IPS-18a (cell line): Measurements from ENCODE around the gene CLRN1.
"Not testable (repeated sequence)": the region's sequence is repeated elsewhere in the genome, so short reads cannot be mapped to it uniquely, and the experiment has no call there.

ENCODE experiments used
- H3K27ac ChIP-seq: one replicate; pipeline ENCODE4 v1.5.1; 2013; ENCODE audit warnings: low read length
- H3K27me3 ChIP-seq: one replicate; pipeline ENCODE4 v1.6.1; 2013; ENCODE audit warnings: mild to moderate bottlenecking, low read length; ENCODE audit not compliant: control insufficient read depth, insufficient read depth
- H3K36me3 ChIP-seq: one replicate; pipeline ENCODE4 v1.6.1; 2013; ENCODE audit warnings: low read depth, low read length; ENCODE audit not compliant: control insufficient read depth
- H3K4me1 ChIP-seq: one replicate; pipeline ENCODE4 v1.6.1; 2013; ENCODE audit warnings: low read depth, low read length; ENCODE audit not compliant: control insufficient read depth
- H3K4me3 ChIP-seq: one replicate; pipeline ENCODE4 v1.5.1; 2013; ENCODE audit warnings: low read length
- H3K9ac ChIP-seq: one replicate; pipeline ENCODE4 v1.6.1; 2013; ENCODE audit warnings: mild to moderate bottlenecking, low read length, moderate library complexity
- H3K9me3 ChIP-seq: one replicate; pipeline ENCODE4 v1.6.1; 2013; ENCODE audit warnings: low read depth, low read length; ENCODE audit not compliant: control insufficient read depth

CLRN1 gene

GRCh38 chr3:151003029-151003767 lies 30.7 kb upstream of the CLRN1 start:
- H3K27ac ChIP-seq: no peak overlapping the region
- H3K9ac ChIP-seq: no peak overlapping the region
- H3K27me3 ChIP-seq: no peaks in the 10 kb centered on the region
- no peak overlapping the region for H3K4me3 ChIP-seq
- peaks cover 7% of the 10 kb centered on the region for H3K4me1 ChIP-seq
- no peaks in the 10 kb centered on the region for H3K36me3 ChIP-seq
- H3K9me3 ChIP-seq: no peaks in the 10 kb centered on the region

GRCh38 chr3:151002003-151002981 lies 29.8 kb upstream of the CLRN1 start:
- H3K27ac ChIP-seq: no peak overlapping the region
- no peak overlapping the region for H3K9ac ChIP-seq
- no peaks in the 10 kb centered on the region for H3K27me3 ChIP-seq
- no peaks in the 10 kb centered on the region for H3K9me3 ChIP-seq
- peaks cover 7% of the 10 kb centered on the region for H3K4me1 ChIP-seq
- no peak overlapping the region for H3K4me3 ChIP-seq
- H3K36me3 ChIP-seq: no peaks in the 10 kb centered on the region

- Histone ChIP-seq H3K9ac (no peak overlapping the region), H3K27ac (no peak overlapping the region), H3K27me3 (no peaks in the 10 kb centered on the region), H3K4me3 (no peak overlapping the region), H3K9me3 (no peaks in the 10 kb centered on the region), H3K36me3 (no peaks in the 10 kb centered on the region), H3K4me1 (peaks cover 7% of the 10 kb centered on the region)
These were observed 26.5 kb upstream of the CLRN1 start for GRCh38 chr3:150998996-150999395.

- Histone ChIP-seq H3K4me1 (peaks cover 7% of the 10 kb centered on the region), H3K36me3 (no peaks in the 10 kb centered on the region), H3K9me3 (no peaks in the 10 kb centered on the region), H3K9ac (no peak overlapping the region), H3K4me3 (no peak overlapping the region), H3K27ac (no peak overlapping the region), H3K27me3 (no peaks in the 10 kb centered on the region)
These were observed 24.2 kb upstream of the CLRN1 start for GRCh38 chr3:150996731-150997130.

GRCh38 chr3:150995510-150995909 lies 23.0 kb upstream of the CLRN1 start:
- H3K9me3 ChIP-seq: no peaks in the 10 kb centered on the region
- H3K36me3 ChIP-seq: no peaks in the 10 kb centered on the region
- H3K9ac ChIP-seq: no peak overlapping the region
- no peak overlapping the region for H3K4me3 ChIP-seq
- H3K27ac ChIP-seq: no peak overlapping the region
- no peaks in the 10 kb centered on the region for H3K4me1 ChIP-seq
- H3K27me3 ChIP-seq: no peaks in the 10 kb centered on the region

GRCh38 chr3:150989208-150989607 lies 16.7 kb upstream of the CLRN1 start:
- Histone ChIP-seq H3K9me3 (no peaks in the 10 kb centered on the region), H3K27ac (no peak overlapping the region), H3K9ac (no peak overlapping the region), H3K36me3 (no peaks in the 10 kb centered on the region), H3K4me3 (no peak overlapping the region), H3K4me1 (no peaks in the 10 kb centered on the region), H3K27me3 (no peaks in the 10 kb centered on the region)

GRCh38 chr3:150988395-150988794 lies 15.9 kb upstream of the CLRN1 start:
- H3K9ac ChIP-seq, H3K4me3 ChIP-seq, H3K27ac ChIP-seq, H3K4me1 ChIP-seq, H3K36me3 ChIP-seq, H3K27me3 ChIP-seq, H3K9me3 ChIP-seq: not testable (repeated sequence)

- H3K9me3 ChIP-seq: no peaks in the 10 kb centered on the region
- H3K27ac ChIP-seq: no peak overlapping the region
- no peak overlapping the region for H3K9ac ChIP-seq
- no peaks in the 10 kb centered on the region for H3K4me1 ChIP-seq
- no peaks in the 10 kb centered on the region for H3K27me3 ChIP-seq
- no peaks in the 10 kb centered on the region for H3K36me3 ChIP-seq
- H3K4me3 ChIP-seq: no peak overlapping the region
These were observed 13.2 kb upstream of the CLRN1 start for GRCh38 chr3:150985711-150986110.

GRCh38 chr3:150984066-150984465 lies 11.5 kb upstream of the CLRN1 start:
- Histone ChIP-seq H3K36me3 (no peaks in the 10 kb centered on the region), H3K27me3 (no peaks in the 10 kb centered on the region), H3K4me1 (no peaks in the 10 kb centered on the region), H3K9ac (no peak overlapping the region), H3K4me3 (no peak overlapping the region), H3K27ac (no peak overlapping the region), H3K9me3 (no peaks in the 10 kb centered on the region)

- Histone ChIP-seq H3K27ac (no peak overlapping the region), H3K9me3 (no peaks in the 10 kb centered on the region), H3K4me1 (peaks cover 21% of the 10 kb centered on the region), H3K4me3 (no peak overlapping the region), H3K36me3 (no peaks in the 10 kb centered on the region), H3K9ac (no peak overlapping the region), H3K27me3 (no peaks in the 10 kb centered on the region)
These were observed 6.1 kb upstream of the CLRN1 start for GRCh38 chr3:150978566-150979148.

GRCh38 chr3:150975992-150976368 lies 3.5 kb upstream of the CLRN1 start:
- H3K4me1 ChIP-seq: peaks cover 33% of the 10 kb centered on the region
- no peak overlapping the region for H3K9ac ChIP-seq

More at GRCh38 chr3:150975992-150976368, 3.5 kb upstream of the CLRN1 start:
- H3K4me3 ChIP-seq: no peak overlapping the region
- H3K27me3 ChIP-seq: no peaks in the 10 kb centered on the region
- no peak overlapping the region for H3K27ac ChIP-seq
- H3K9me3 ChIP-seq: no peaks in the 10 kb centered on the region
- H3K36me3 ChIP-seq: no peaks in the 10 kb centered on the region
